Gastrocnemius medialis (tissue), 4 donors: Measurements from ENCODE around the gene ABCC2. TPM values are rescaled to one million over a fixed set of nuclear protein-coding genes. Genes with fewer than 3 reads are reported as not detected.
"Not testable (repeated sequence)": the region's sequence is repeated elsewhere in the genome, so short reads cannot be mapped to it uniquely, and the experiment has no call there.

Experiments used
- ATAC-seq, 2 donors: fragments of 150-250 bp; one replicate each; pipeline ENCODE4 v1.9.1; 2016
- DNase-seq, 2 donors: peaks; one replicate each; pipeline ENCODE4 v3.0.0-alpha.2; 2019
- H3K27ac ChIP-seq, 4 donors: fragments of 200-600 bp; sonication (generic); 1 replicate in 1 of 4; 2 replicates in 3 of 4; pipeline ENCODE4 v1.5.1; 2016 to 2018; ENCODE audit warnings: mild to moderate bottlenecking in 2 of 4, moderate library complexity in 1 of 4
- H3K27me3 ChIP-seq, 3 donors: fragments of 200-600 bp; sonication (generic) in 2 of 3; 1 replicate in 1 of 3; 2 replicates in 2 of 3; pipeline versions ENCODE4 v1.5.1 to v1.6.0; 2016 to 2019; ENCODE audit warnings: mild to moderate bottlenecking in 1 of 3, moderate library complexity in 1 of 3
- H3K36me3 ChIP-seq, 2 donors: fragments of 200-600 bp; sonication (generic) in 1 of 2; one replicate each; pipeline ENCODE4 v1.5.1; 2017 to 2018
- H3K4me1 ChIP-seq, 2 donors: fragments of 200-600 bp; sonication (generic) in 1 of 2; one replicate each; pipeline ENCODE4 v1.5.1; 2016 to 2017; ENCODE audit warnings: mild to moderate bottlenecking in 2 of 2
- H3K4me3 ChIP-seq, 4 donors: fragments of 200-600 bp; sonication (generic) in 3 of 4; 1 replicate in 1 of 4; 2 replicates in 3 of 4; pipeline ENCODE4 v1.5.1; 2016 to 2019; ENCODE audit warnings: mild to moderate bottlenecking in 2 of 4
- H3K9me3 ChIP-seq, 3 donors: fragments of 200-600 bp; sonication (generic) in 2 of 3; 1 replicate in 1 of 3; 2 replicates in 2 of 3; pipeline ENCODE4 v1.5.1; 2016 to 2019
- CTCF ChIP-seq, 5 experiments: fragments of 450-650 bp in 3 of 5; fragments of 200-600 bp in 2 of 5; sonication (generic) in 2 of 5; IDR thresholded peaks in 4 of 5; conservative IDR thresholded peaks in 1 of 5; 1 replicate in 4 of 5; 2 replicates in 1 of 5; pipeline ENCODE4 v1.5.1; 2016 to 2019; ENCODE audit warnings: antibody characterized with exemption in 5 of 5, mild to moderate bottlenecking in 3 of 5, moderate library complexity in 3 of 5
- POLR2A ChIP-seq, 2 donors: fragments of 450-650 bp; IDR thresholded peaks; one replicate each; pipeline ENCODE4 v1.6.1; 2017; ENCODE audit warnings: antibody characterized with exemption in 2 of 2, mild to moderate bottlenecking in 2 of 2, moderate library complexity in 2 of 2
- in situ Hi-C, 4 donors: fragments of 200-750 bp; cut with MboI; loops; one replicate each; pipeline versions ENCODE4 v1.15.0 to v1.8.0; 2017; ENCODE audit warnings: low sequenced_read_pairs in 4 of 4
- intact Hi-C: fragments of 100-400 bp; cut with DNase I; formaldehyde crosslinking; loops from one replicate; pipeline ENCODE4 v1.15.1; 2023; ENCODE audit warnings: low total_unique reads
- total RNA-seq, 4 donors: library from RNA; depleted of rRNA; stranded (reverse); fragments of >200 nt; gene quantifications; one replicate each; pipeline versions ENCODE4 v1.1.0 to v1.2.3, GENCODE V29; 2016

ABCC2 gene
- total RNA-seq, 4 donors from 2014 or later: 0.89 to 3.2 (median 1.3) TPM

GRCh38 chr10:99836711-99837110 lies 54.3 kb downstream of the ABCC2 start:
- Histone ChIP-seq H3K4me1 (no peaks in the 10 kb centered on the region), H3K27me3 (no peaks in the 10 kb centered on the region), H3K36me3 (peaks cover 0 to 6% of the 10 kb centered on the region in 2 donors), H3K9me3 (no peaks in the 10 kb centered on the region), H3K27ac (no peak overlapping the region), H3K4me3 (no peak overlapping the region)
- in situ Hi-C loops: no loop called here
- intact Hi-C loops: no loop called here
- DNase-seq (no peak), ATAC-seq (no peak)
- no peak for TF ChIP-seq CTCF (IDR thresholded peaks at IDR 0.05 in 4 of 5, conservative IDR thresholded peaks at IDR 0.05 in 1 of 5)
- no peak for TF ChIP-seq POLR2A (IDR thresholded peaks at IDR 0.05)

DNA sequence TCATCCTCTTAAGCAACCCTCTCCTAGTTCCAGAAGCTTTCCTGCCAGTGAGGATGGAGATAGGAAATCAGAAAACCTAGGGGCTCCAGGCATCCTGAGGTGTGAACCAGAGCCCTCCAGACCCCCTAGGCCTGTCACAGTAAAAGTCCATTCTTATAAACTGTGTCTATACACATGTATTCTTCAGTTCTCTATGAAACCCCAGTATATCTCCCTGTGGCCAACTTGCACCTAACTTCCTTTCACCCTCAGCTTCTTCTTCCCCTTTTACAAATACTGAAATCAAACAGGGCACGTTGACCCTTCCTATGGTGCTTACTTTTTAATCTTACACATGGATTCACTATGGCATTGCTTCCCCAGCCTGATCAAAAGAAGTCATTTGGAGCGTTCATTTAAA lies 58.4 kb downstream of the ABCC2 start:
- not testable (repeated sequence) for DNase-seq, H3K4me3 ChIP-seq, H3K4me1 ChIP-seq, H3K27ac ChIP-seq, ATAC-seq, H3K36me3 ChIP-seq, H3K9me3 ChIP-seq, H3K27me3 ChIP-seq
- intact Hi-C loops (loop anchor here (10.0 kb wide), 1 partner anchor 174 kb away; no protein-coding TSS in a partner anchor), in situ Hi-C loops (loop anchor here in 2 of 4 donors (5.0 to 10.0 kb wide), 2 partner anchors 174 to 206 kb away; no protein-coding TSS in a partner anchor)

DNA sequence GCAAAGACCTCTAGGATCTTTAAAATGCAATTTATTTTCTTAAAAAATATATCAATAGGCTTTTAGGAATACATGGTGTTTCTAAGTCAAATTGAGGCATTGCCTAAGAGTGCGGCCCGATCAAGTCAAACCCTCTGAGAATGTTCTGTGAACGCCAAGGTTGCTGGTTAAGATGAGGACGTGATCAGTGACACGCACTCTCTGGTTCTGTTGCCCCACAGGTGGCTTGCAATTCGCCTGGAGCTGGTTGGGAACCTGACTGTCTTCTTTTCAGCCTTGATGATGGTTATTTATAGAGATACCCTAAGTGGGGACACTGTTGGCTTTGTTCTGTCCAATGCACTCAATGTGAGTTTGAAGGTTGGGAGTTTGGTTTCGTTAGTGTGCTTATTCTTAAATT lies 59.3 kb downstream of the ABCC2 start:
- Histone ChIP-seq H3K27ac (no peak overlapping the region), H3K36me3 (no peaks in the 10 kb centered on the region), H3K9me3 (no peaks in the 10 kb centered on the region), H3K4me1 (peaks cover 0 to 6% of the 10 kb centered on the region in 2 donors), H3K27me3 (no peaks in the 10 kb centered on the region), H3K4me3 (no peak overlapping the region)
- intact Hi-C loops (loop anchor here (10.0 kb wide), 1 partner anchor 173 kb away; no protein-coding TSS in a partner anchor), in situ Hi-C loops (loop anchor here in 2 of 4 donors (5.0 to 10.0 kb wide), 2 partner anchors 173 to 206 kb away; no protein-coding TSS in a partner anchor)
- ATAC-seq (no peak), DNase-seq (no peak)
- TF ChIP-seq POLR2A (IDR thresholded peaks at IDR 0.05) (no peak), CTCF (IDR thresholded peaks at IDR 0.05 in 4 of 5, conservative IDR thresholded peaks at IDR 0.05 in 1 of 5) (no peak)

- intact Hi-C loops: loop anchor here (10.0 kb wide), 1 partner anchor 171 kb away; no protein-coding TSS in a partner anchor
- no peak overlapping the region for H3K4me3 ChIP-seq
- H3K36me3 ChIP-seq: no peaks in the 10 kb centered on the region
- H3K27me3 ChIP-seq: no peaks in the 10 kb centered on the region
- no peak overlapping the region for H3K27ac ChIP-seq
- H3K4me1 ChIP-seq: peaks cover 0 to 6% of the 10 kb centered on the region in 2 donors
- no peaks in the 10 kb centered on the region for H3K9me3 ChIP-seq
- DNase-seq: no peak
- no peak for ATAC-seq
- in situ Hi-C loops: loop anchor here in 2 of 4 donors (5.0 to 10.0 kb wide), 2 partner anchors 171 to 204 kb away; no protein-coding TSS in a partner anchor
- no peak for TF ChIP-seq CTCF (IDR thresholded peaks at IDR 0.05 in 4 of 5, conservative IDR thresholded peaks at IDR 0.05 in 1 of 5)
- no peak for TF ChIP-seq POLR2A (IDR thresholded peaks at IDR 0.05)
Measured at GRCh38 chr10:99843310-99843709, 60.9 kb downstream of the ABCC2 start.

- no peak for ATAC-seq
- no peak for DNase-seq
- H3K4me3 ChIP-seq: no peak overlapping the region
- H3K4me1 ChIP-seq: peaks cover 0 to 6% of the 10 kb centered on the region in 2 donors
- no peaks in the 10 kb centered on the region for H3K27me3 ChIP-seq
- no peaks in the 10 kb centered on the region for H3K36me3 ChIP-seq
- no peaks in the 10 kb centered on the region for H3K9me3 ChIP-seq
- in situ Hi-C loops: loop anchor here in 2 of 4 donors (5.0 to 10.0 kb wide), 2 partner anchors 170 to 203 kb away; no protein-coding TSS in a partner anchor
- intact Hi-C loops: loop anchor here (10.0 kb wide), 1 partner anchor 170 kb away; no protein-coding TSS in a partner anchor
- TF ChIP-seq CTCF (IDR thresholded peaks at IDR 0.05 in 4 of 5, conservative IDR thresholded peaks at IDR 0.05 in 1 of 5) (no peak), POLR2A (IDR thresholded peaks at IDR 0.05) (no peak)
- H3K27ac ChIP-seq: no peak overlapping the region
Measured at GRCh38 chr10:99844433-99844955, 62.1 kb downstream of the ABCC2 start.
